Activated CD8-positive, alpha-beta memory T cell treated with anti-CD3 and anti-CD28 coated beads for 36 hours (primary cell): ENCODE results near the gene NBPF4. TPM values are rescaled to one million over a fixed set of nuclear protein-coding genes. Genes with fewer than 3 reads are reported as not detected.
"Not testable (repeated sequence)": the region's sequence is repeated elsewhere in the genome, so short reads cannot be mapped to it uniquely, and the experiment has no call there.

Source experiments
- CTCF ChIA-PET: fragments of 350-600 bp; sonication (Branson Sonifier 250); formaldehyde crosslinking; loops from one replicate; lab custom pipeline; 2021; ENCODE audit warnings: antibody characterized with exemption; lab: Charles Lee
- POLR2A ChIA-PET: fragments of 350-600 bp; sonication (Branson Sonifier 250); formaldehyde crosslinking; loops from one replicate; lab custom pipeline; 2021; ENCODE audit warnings: antibody characterized with exemption; lab: Charles Lee
- total RNA-seq, 2 experiments: library from RNA; stranded (reverse); gene quantifications; one replicate each; pipeline ENCODE4 v1.2.3, GENCODE V29; 2021

NBPF4 gene, protein sequence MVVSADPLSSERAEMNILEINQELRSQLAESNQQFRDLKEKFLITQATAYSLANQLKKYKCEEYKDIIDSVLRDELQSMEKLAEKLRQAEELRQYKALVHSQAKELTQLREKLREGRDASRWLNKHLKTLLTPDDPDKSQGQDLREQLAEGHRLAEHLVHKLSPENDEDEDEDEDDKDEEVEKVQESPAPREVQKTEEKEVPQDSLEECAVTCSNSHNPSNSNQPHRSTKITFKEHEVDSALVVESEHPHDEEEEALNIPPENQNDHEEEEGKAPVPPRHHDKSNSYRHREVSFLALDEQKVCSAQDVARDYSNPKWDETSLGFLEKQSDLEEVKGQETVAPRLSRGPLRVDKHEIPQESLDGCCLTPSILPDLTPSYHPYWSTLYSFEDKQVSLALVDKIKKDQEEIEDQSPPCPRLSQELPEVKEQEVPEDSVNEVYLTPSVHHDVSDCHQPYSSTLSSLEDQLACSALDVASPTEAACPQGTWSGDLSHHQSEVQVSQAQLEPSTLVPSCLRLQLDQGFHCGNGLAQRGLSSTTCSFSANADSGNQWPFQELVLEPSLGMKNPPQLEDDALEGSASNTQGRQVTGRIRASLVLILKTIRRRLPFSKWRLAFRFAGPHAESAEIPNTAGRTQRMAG
- total RNA-seq, result under 1 TPM; 0.10 to 0.11 TPM

DNA sequence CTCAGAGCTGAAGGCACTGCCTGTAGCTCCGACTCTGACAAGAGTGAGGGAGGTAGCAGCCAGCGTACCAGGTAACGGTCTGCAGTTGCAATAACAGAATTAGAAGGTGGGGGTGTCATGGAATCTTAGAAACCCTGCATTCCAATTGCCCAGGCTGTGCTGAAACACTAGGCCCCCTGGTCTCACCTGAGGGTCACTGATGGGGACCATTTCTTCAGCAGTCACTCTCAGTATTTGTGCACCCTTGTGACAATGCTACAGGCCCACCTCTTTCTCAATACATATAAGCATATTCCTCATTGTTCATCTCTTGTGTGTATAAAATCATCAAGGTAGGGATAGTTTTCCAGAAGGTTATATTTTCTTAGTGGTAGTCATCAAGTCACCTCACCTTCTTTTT, at the start of gene NBPF4:
TSS of gene NBPF4 (minus strand) at position 101 of the 400 bp plus-strand sequence. CDS start 315 bp downstream, outside the sequence.
- CTCF ChIA-PET, result not testable (repeated sequence)

DNA sequence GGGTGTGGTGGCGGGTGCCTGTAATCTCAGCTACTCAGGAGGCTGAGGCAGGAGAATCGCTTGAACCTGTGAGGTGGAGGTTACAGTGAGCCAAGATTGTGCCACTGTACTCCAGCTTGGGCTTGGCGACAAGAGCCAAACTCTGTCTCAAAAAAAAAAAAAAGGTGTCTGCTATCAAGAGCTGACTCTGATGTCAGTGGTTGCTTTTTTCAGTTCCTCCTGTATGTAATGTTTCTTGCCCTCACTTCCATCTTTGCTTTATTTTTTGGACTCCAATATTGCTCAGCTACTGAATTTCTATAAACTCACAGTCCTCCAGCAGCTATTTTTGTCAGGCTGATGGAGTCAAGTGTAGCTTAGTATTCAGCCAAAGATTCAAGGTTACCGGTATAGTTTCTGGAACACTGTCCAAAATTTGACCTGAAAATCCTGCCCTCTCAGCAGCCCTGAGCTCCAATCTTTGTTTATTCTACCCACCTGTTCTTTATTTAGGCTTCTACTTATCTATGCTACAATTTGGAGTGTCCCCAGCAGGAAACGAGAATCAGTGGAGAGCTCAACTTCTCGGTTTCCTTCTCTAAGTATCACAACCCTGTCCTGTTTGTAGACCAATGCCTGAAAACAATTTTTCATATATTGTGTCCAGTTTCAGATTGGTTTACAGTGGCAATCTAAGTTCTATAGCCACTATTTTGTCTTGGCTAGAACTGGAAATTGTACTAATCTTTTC, 38.8 kb upstream of the NBPF4 start:
- CTCF ChIA-PET, POLR2A ChIA-PET: not testable (repeated sequence)

More for the DNA sequence above, at the start of gene NBPF4:
- POLR2A ChIA-PET, result not testable (repeated sequence)

DNA sequence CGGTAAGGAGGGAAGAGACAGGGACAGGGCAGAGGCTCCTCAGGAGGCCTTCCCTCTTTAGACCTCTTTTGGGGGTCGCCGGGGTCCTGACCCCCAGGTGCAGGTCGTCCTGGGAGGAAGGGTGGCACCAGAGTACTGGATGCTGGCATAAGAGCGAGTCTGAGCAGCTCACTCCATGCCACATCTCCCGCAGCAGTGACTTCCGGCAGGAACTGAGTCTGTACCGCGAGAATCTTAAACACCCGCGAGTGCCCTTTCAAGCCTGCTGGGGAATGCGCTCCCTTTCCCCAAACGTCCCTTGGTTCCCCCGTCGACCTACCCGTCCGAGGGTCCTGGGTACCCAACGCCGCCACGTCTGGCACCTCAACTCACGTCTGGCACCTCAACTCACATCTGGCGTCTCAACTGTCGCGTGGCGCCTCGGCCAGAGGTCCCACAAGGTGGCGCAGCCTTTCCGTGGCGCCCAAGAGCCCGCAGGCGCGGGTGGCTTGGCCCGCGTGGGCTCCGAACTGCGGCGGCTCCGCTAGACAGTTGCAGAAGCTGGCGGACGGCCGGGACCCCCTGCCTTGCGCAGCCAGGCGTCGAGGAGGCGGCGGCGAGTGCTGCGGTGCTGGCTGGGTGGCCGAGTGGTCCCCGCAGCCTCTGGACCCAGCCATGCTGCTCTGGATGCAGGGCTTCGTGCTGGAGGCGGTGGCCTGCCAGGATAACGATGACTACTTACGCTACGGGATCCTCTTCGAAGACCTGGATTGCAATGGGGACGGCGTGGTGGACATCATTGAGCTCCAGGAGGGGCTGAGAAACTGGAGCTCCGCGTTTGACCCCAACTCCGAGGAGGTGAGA, 28.8 kb upstream of the NBPF4 start:
- POLR2A ChIA-PET, CTCF ChIA-PET: not testable (repeated sequence)

DNA sequence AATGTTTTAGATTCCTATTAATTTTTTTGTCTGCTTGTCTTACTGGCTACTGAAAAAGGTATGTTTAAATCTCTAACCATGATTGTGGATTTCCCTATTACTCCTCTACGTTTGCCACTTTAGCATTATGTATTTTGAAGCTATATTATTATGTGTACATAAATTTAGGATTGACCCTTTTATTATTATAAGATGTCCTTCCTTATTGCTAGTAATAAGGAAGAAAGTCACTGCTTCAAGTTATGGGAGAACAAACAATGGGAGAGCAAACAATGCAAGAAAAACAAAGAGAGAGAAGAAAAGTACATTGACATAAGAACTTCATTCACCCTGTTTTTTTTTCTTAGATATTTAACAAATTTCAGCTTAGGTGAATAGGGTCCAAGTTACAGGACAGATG, 23.2 kb upstream of the NBPF4 start:
- POLR2A ChIA-PET, CTCF ChIA-PET: not testable (repeated sequence)

DNA sequence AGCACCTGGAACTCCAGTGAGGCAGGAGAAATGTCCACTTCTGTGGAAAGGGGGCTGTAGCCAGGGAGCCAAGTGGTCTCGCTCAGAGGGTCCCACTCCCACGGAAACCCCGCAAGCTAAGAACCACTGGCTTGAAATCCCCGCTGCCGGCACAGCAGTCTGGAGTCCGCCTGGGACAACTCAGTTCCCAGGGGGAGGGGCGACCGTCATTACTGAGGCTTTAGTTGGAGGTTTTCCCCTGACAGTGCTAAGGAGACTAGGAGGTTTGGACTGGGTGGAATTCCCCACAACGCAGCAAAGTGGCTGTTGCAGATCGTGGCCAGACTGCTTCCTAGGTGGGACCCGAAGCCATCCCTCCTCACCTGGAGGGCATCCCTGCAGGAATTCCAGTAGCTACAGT, 18.1 kb upstream of the NBPF4 start:
- CTCF ChIA-PET, POLR2A ChIA-PET: not testable (repeated sequence)

DNA sequence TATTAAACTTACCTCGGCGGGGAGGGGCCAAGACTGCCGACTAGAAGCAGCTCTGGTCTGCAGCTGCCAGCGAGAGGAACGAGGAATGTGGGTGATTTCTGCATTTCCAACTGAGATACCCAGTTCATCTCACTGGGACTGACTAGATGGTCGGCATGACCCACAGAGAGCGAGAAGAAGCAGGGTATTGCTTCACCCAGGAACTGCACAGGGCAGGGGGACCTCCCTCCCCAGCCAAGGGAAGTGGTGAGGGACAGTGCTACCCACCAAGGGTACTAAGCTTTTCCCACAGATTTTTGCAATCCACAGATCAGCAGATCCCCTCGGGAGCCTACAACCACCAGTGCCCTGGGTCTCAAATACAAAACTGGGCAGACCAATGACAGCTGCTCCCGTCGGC, 17.6 kb upstream of the NBPF4 start:
- CTCF ChIA-PET, result not testable (repeated sequence)

DNA sequence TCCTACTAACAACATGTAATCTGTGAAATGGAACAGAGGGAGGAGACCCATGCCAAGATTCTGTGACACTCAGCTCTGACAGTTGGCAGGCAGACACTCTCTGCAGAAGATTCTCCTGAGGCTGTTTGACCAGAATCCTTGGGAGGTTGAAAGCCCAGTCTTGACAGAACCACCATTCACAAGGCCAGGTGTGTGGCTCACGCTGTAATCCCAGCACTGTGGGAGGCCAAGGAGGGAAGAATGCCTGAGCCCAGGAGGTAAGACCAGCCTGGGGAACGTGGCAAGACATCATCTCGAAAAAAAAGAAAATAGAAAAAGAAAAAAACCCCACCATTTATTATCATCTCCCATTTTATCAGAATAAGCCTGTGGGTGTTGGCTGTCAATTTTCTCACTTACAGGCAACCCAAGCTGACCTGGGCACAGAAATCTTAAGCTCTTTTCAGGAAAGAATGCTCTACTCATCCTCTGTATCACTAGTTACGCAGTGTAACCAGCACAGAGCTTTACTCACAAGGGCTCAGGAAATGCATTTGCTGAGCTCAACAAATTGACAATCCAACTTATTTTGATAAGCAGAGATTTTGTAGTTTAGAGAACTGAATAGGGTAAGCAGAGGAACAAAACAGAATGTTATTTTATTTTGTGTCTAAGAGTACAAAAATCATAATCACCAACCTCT, 16.8 kb upstream of the NBPF4 start:
- POLR2A ChIA-PET, CTCF ChIA-PET: not testable (repeated sequence)

More for the DNA sequence above, 17.6 kb upstream of the NBPF4 start:
- POLR2A ChIA-PET, result not testable (repeated sequence)

DNA sequence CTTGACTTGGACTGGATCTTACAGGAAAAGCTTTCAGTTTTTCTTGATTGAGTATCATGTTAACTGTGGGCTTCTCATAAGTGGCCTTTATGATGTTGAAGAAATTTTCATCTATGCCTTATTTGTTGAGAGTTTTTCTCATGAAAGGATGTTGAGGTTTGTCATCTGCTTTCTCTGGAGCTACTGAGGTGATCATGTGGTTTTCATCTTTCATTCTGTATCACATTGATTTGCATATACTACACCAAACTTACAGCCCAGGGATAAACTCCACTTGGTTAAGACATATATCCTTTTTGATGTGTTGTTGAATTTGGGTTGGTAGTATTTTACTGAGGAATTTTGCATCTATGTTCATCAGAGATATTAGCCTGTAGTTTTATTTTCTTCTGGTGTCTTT, 11.6 kb upstream of the NBPF4 start:
- CTCF ChIA-PET, POLR2A ChIA-PET: not testable (repeated sequence)

DNA sequence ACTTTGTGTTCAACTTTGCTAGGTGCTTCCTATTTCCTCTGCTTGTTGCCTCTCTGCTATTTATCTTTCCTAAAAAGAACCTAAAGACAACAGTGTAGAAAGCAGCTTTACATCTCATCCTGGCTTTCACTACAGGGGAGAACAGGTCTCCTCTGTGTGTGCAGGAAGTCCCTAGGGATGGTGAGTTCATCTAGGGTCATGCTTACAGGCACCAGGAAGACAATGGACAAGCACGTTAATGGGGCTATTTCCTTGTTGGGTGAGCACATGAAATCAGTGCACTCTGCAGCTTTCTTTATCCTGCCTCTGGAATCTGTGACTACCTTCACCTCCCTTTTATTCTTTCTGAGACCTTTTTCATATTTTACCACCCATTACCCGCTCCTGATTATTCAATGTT, 4.5 kb downstream of the NBPF4 start:
- POLR2A ChIA-PET, CTCF ChIA-PET: not testable (repeated sequence)

DNA sequence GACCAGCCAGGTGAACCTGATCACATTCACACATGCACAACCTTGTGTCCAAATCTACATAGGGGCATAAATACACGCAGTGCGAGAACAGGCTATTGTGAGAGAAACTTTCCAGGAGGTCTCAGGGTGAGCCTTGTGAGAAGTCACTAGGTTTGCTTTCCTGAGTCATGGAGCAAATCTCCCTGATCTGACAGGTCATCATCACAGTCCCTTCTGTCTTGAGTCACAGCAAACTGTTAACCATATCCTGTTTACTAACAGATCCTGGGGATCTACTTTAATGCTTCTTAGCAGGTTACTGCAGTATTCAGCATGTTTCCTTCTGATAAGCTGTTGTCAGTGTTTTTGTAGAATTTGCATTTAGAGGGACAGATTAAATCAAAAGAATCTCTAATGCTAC, 8.6 kb downstream of the NBPF4 start:
- CTCF ChIA-PET, POLR2A ChIA-PET: not testable (repeated sequence)

DNA sequence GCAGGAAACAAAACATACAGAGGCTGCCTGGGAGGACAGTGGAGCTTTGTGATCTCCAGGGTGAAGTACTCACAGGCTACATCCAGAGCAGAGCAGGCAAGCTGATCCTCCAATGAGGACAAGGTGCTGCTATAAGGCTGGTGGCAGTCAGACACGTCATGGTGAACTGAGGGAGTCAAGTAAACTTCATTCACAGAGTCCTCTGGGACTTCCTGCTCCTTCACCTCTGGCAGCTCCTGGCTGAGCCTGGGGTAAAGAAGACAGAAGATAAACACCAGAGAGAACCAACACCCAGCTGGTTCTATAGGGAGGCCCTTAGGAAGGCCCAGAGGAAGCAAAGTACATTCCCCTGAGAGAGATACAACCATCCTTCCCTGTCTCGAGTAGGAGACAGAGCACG, 11.7 kb downstream of the NBPF4 start:
- CTCF ChIA-PET, POLR2A ChIA-PET: not testable (repeated sequence)

DNA sequence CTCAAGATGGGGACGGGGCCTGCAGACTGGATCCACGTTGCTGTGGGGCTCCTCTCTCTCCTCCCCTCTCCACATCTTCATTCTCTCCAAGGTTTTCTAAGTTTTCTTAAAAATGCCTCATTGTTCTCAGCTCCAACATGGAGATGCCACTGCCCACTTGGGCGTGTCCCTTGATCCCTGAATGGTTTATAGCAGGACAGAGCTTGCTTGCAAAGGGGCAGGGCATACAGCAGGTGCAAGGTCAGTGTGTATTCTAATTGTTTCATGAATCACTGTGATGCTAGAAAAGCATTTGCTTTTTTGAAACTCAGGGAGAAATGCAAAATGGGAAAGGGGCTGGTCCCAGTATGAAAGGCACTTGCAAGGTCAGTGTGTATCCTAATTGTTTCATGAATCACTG, 13.9 kb downstream of the NBPF4 start:
- POLR2A ChIA-PET, CTCF ChIA-PET: not testable (repeated sequence)

DNA sequence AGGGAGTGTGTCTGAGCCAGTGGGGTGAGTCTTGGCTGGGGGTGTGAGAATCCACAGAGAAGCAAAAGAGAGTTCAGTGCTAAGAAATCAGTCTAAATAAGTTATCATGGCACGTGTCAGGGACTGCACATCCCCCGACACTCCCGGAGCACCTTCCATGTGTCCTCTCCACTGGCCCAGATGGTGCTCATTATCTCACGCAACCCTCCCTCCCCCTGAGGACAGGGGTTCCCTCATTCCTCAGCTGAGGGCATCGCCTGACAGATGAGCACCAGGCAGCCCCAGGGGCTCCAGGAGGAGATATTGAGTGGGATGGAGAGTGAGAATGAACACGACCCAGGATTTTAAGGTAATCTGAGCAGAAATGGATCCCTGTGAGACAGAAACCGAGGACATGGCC, 16.1 kb downstream of the NBPF4 start:
- CTCF ChIA-PET, POLR2A ChIA-PET: not testable (repeated sequence)

DNA sequence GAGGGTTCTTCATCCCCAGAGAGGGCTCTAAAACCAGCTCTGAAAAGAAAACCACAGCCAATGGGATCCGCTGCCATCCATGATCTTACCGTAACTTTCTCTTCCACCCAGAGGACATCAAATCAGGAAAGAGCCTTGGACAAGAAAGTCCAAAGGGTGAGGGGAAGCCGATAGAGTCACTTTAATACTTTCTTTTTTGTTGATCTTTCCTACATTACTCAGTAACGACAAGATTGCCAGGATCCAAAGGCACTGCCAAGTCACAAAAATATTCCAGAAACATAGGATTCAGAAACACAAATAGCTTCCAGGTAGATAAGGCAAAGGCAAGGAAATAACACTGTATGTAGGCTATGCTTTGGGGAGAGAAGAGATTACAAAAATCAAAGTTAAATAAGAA, 17.0 kb downstream of the NBPF4 start:
- CTCF ChIA-PET, POLR2A ChIA-PET: not testable (repeated sequence)

DNA sequence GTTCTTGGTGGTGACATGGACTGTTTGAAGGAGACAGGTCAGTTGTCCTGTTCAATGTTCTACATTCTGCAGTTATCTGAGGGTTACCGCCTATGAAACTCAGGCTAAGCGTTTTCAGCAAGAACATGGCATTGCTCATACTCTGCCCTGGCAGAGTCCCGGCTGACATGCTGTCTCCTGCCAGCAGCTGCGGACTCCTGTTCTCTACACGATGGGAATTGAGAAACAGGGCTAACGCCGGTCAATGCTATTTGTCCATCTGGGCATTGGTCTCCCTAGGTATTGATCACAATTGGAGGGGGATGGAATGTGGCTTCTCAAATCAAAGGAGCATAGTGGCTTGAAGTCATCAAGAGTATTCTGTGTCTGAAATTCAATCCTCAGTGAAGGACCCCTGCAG, 20.6 kb downstream of the NBPF4 start:
- POLR2A ChIA-PET, CTCF ChIA-PET: not testable (repeated sequence)

DNA sequence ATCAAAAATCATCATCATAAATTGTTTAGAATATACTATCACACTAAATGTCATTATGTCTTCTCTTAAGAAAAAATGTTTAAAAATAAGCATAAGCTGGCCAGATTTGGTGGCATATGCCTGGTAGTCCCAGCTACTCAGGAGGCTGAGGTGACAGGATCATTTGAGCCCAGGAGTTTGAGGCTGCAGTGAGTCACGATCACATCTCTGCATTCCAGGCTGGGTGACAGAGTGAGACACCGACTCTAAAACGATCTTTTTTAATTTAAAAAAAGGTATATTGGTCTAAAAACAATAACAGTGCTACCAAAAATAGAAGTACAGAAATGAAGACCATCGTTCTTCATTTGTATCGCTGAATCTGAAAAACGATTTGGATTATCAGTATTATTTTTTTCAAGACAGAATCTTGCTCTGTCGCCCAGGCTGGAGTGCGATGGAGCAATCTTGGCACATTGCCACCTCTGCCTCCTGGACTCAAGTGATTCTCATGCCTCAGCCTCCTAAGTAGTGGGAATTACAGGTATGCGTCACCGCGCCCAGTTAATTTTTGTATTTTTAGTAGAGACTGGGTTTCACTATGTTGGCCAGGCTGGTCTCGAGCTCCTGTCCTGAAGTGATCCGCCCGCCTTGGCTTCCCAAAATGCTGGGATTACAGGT, 26.2 kb downstream of the NBPF4 start:
- POLR2A ChIA-PET, result not testable (repeated sequence)

DNA sequence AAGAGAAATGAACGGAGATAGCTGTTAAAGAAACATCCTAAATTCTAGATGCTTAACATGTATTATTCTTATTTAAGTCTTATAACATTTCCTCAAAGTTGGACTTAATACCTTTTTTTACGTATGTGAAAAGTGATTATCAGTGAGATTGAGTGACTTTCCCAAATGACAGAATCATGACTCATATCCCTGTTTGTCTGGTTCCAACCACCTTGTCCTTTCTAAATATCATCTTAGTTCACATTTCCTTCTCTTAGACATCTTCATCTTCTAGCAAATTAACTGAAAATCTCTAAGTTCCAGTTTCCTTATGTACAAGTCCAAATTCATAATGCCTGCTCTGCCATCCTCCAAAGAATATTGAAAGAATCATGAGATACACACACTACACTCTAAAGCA, 26.9 kb downstream of the NBPF4 start:
- CTCF ChIA-PET, POLR2A ChIA-PET: not testable (repeated sequence)

More for the DNA sequence above, 26.2 kb downstream of the NBPF4 start:
- CTCF ChIA-PET, result not testable (repeated sequence)

DNA sequence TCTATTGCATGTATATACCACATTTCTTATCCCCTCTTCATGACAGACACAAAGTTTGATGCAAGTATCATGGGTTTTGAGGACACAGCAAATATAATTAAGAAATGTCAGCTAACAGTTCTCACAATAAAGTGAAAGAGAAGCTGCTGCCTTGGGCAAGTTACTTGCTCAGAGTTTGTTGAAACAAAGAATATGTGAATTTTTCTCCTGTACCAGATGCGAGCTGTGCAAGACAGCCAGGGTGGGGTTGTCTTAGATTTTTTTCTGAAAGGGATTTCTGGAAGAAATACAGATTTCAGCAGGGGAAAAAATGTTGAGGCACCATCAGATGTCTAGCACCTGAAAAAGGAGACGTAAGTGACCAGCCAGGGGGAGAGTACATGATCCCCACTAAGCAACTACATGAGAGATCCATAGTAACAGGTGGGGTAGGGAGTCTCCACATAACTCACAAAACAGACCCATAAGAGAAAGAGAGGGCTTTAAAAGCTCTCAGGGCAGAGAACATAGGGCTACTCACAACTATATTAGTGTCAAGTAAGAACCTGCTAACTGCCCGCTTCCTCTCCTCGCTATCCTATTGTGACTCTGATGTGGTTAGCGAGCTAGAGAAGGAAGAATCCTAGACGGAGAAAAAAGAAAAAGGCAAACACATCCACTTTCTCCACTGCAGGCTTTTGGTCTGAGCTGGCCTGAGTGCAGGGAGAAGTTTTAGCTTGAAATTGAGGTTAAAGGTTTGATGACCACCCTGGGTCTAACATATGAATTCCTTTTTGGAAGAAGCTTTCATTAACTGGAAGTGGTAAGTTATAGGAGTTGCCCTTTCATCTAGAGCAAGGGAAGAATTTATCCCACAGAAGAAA, 27.6 kb downstream of the NBPF4 start:
- CTCF ChIA-PET, POLR2A ChIA-PET: not testable (repeated sequence)
